B cell (primary cell): Measurements from ENCODE around the gene SLC19A1. TPM values are rescaled to one million over a fixed set of nuclear protein-coding genes. Genes with fewer than 3 reads are reported as not detected.

Experiments
- ATAC-seq: fragments of 200-7000 bp; cut with Tn5 transposase; one replicate; pipeline ENCODE4 v1.10.0; 2021; ENCODE audit warnings: low read depth, mild to moderate bottlenecking, moderate number of reproducible peaks, moderate library complexity
- CTCF ChIA-PET: fragments of 350-600 bp; sonication (Branson Sonifier 250); formaldehyde crosslinking; loops from one replicate; lab custom pipeline; 2021; ENCODE audit warnings: antibody characterized with exemption, inconsistent platforms; lab: Charles Lee
- POLR2A ChIA-PET: fragments of 350-600 bp; sonication (Branson Sonifier 250); formaldehyde crosslinking; loops from one replicate; lab custom pipeline; 2021; ENCODE audit warnings: antibody characterized with exemption; lab: Charles Lee
- DNase-seq: peaks from one replicate; pipeline ENCODE4 v3.0.0; 2013
- H2AFZ ChIP-seq: 2 replicates; pipeline ENCODE4 v1.6.1; 2012; ENCODE audit warnings: mild to moderate bottlenecking, low read depth, low read length; ENCODE audit not compliant: insufficient read depth, poor library complexity, severe bottlenecking
- H3K27ac ChIP-seq, 2 donors: 1 replicate in 1 of 2; 2 replicates in 1 of 2; pipeline ENCODE4 v1.5.1; 2012 to 2013; ENCODE audit warnings: low read length in 2 of 2, mild to moderate bottlenecking in 2 of 2, moderate library complexity in 1 of 2
- H3K27me3 ChIP-seq, 4 experiments: fragments of 200-600 bp in 1 of 4; sonication (generic) in 1 of 4; replicated peaks in 1 of 4; 1 replicate in 2 of 4; 2 replicates in 2 of 4; pipeline versions ENCODE4 v1.6.1 to v1.7.0; 2013 to 2016; ENCODE audit warnings: low read length in 3 of 4, mild to moderate bottlenecking in 2 of 4, mixed read lengths in 1 of 4, moderate library complexity in 1 of 4; ENCODE audit not compliant: insufficient read depth in 4 of 4, control insufficient read depth in 3 of 4; ENCODE audit errors: control extremely low read depth in 1 of 4
- H3K36me3 ChIP-seq, 2 experiments: replicated peaks in 1 of 2; 1 replicate in 1 of 2; 2 replicates in 1 of 2; pipeline versions ENCODE4 v1.6.1 to v1.7.1; 2013; ENCODE audit warnings: low read length in 1 of 2; ENCODE audit not compliant: insufficient read depth in 2 of 2, control insufficient read depth in 1 of 2; ENCODE audit errors: control extremely low read depth in 1 of 2, extremely low read depth in 1 of 2
- H3K4me1 ChIP-seq, 2 donors: fragments of 200-600 bp in 1 of 2; sonication (generic) in 1 of 2; 1 replicate in 1 of 2; 2 replicates in 1 of 2; pipeline versions ENCODE4 v1.5.1 to v1.6.1; 2013 to 2017; ENCODE audit warnings: low read length in 2 of 2; ENCODE audit not compliant: control insufficient read depth in 2 of 2, insufficient read depth in 2 of 2
- H3K4me2 ChIP-seq: replicated peaks from 2 replicates; pipeline ENCODE3; 2012; ENCODE audit warnings: mild to moderate bottlenecking, low read depth, low read length; ENCODE audit not compliant: poor library complexity, severe bottlenecking
- H3K4me3 ChIP-seq, 5 experiments: fragments of 200-600 bp in 1 of 5; sonication (generic) in 1 of 5; 1 replicate in 3 of 5; 2 replicates in 2 of 5; pipeline versions ENCODE4 v1.5.1 to v1.7.0; 2011 to 2016; ENCODE audit warnings: low read length in 4 of 5, mild to moderate bottlenecking in 4 of 5, low read depth in 2 of 5, control low read depth in 1 of 5, moderate library complexity in 1 of 5; ENCODE audit not compliant: insufficient read depth in 1 of 5; ENCODE audit errors: control extremely low read depth in 1 of 5, extremely low read depth in 1 of 5
- H3K79me2 ChIP-seq: fragments of 200-600 bp; sonication (generic); one replicate; pipeline ENCODE4 v1.6.0; 2016; ENCODE audit warnings: low read length; ENCODE audit not compliant: control insufficient read depth, insufficient read depth
- H3K9ac ChIP-seq: fragments of 200-600 bp; sonication (generic); 2 replicates; pipeline ENCODE4 v1.6.1; 2017; ENCODE audit warnings: mild to moderate bottlenecking, low read length, moderate library complexity
- H3K9me3 ChIP-seq, 3 donors: one replicate each; pipeline versions ENCODE4 v1.6.1 to v1.7.1; 2013; ENCODE audit warnings: low read length in 2 of 3; ENCODE audit not compliant: control insufficient read depth in 2 of 3, insufficient read depth in 1 of 3; ENCODE audit errors: control extremely low read depth in 1 of 3
- H4K20me1 ChIP-seq: 2 replicates; pipeline ENCODE4 v1.6.0; 2012; ENCODE audit warnings: mild to moderate bottlenecking, low read length; ENCODE audit not compliant: insufficient read depth, control insufficient read depth, poor library complexity, severe bottlenecking
- H3K27ac Mint-ChIP-seq: one replicate; pipeline ENCODE4 v1.8.0; 2021; ENCODE audit warnings: mixed read lengths
- H3K27me3 Mint-ChIP-seq: one replicate; pipeline ENCODE4 v1.8.0; 2021; ENCODE audit warnings: mixed read lengths
- H3K4me1 Mint-ChIP-seq: one replicate; pipeline ENCODE4 v1.8.0; 2021; ENCODE audit warnings: mixed read lengths
- H3K4me3 Mint-ChIP-seq: one replicate; pipeline ENCODE4 v1.8.0; 2021; ENCODE audit warnings: mixed read lengths
- H3K9me3 Mint-ChIP-seq: one replicate; pipeline ENCODE4 v1.8.0; 2022; ENCODE audit warnings: mixed read lengths; ENCODE audit not compliant: insufficient read depth
- CTCF ChIP-seq: fragments of 200-600 bp; IDR thresholded peaks from one replicate; pipeline ENCODE4 v1.8.0; 2022; ENCODE audit warnings: antibody characterized with exemption, mild to moderate bottlenecking
- EZH2 ChIP-seq: IDR thresholded peaks from 2 replicates; pipeline ENCODE4 v1.6.1; 2012; ENCODE audit warnings: borderline replicate concordance, low read depth, mild to moderate bottlenecking, moderate library complexity, low read length; ENCODE audit not compliant: insufficient read depth, poor library complexity, severe bottlenecking
- WGBS: methylation state at CpG from one replicate; pipeline ENCODE4 v1.1.5; 2013; ENCODE audit warnings: missing lambda C conversion rate; ENCODE audit not compliant: insufficient coverage; 5-methylcytosine and 5-hydroxymethylcytosine counted together
- intact Hi-C: fragments of 100-400 bp; cut with micrococcal nuclease; formaldehyde crosslinking; loops from one replicate; pipeline ENCODE4 v1.10.0; 2022
- polyA plus RNA-seq: library from polyadenylated mRNA; depleted of rRNA; stranded (reverse); fragments of >200 nt; gene quantifications from 2 replicates; pipeline ENCODE4 v1.2.3, GENCODE V29; 2012
- total RNA-seq, 2 donors: library from RNA; stranded (reverse); fragments of 120-200 nt in 1 of 2; gene quantifications; 1 replicate in 1 of 2; 2 replicates in 1 of 2; pipeline versions ENCODE4 v1.2.3 to v1.2.4, GENCODE V29; 2013 to 2022

Gene SLC19A1
- total and polyA plus RNA-seq, 2 donors (not counting 1 experiment from before 2014, with no cell fraction given), result 8.7 to 10.1 TPM

GRCh38 chr21:45458281-45459170 lies 83.7 kb downstream of the SLC19A1 start:
- Histone ChIP-seq H3K79me2 (no peaks in the 10 kb centered on the region), H3K4me1 (no peaks in the 10 kb centered on the region), H3K9ac (no peak overlapping the region), H4K20me1 (no peaks in the 10 kb centered on the region), H2AFZ (no peak overlapping the region), H3K27me3 (peaks cover 0 to 3% (median 1%) of the 10 kb centered on the region in 4 experiments), H3K9me3 (peaks cover 0 to 11% (median 8%) of the 10 kb centered on the region in 3 donors), H3K36me3 (no peaks in the 10 kb centered on the region), H3K27ac (no peak overlapping the region), H3K4me3 (no peak overlapping the region), H3K4me2 (no peak overlapping the region)
- Mint-ChIP-seq H3K4me3 (no peak overlapping the region), H3K27me3 (peaks cover 8% of the 10 kb centered on the region), H3K9me3 (no peaks in the 10 kb centered on the region), H3K4me1 (no peaks in the 10 kb centered on the region), H3K27ac (no peak overlapping the region)
- ChIA-PET POLR2A (no interaction called here), CTCF (no interaction called here)
- ATAC-seq, result no peak
- 88% methylated on average over 30 of the region's 30 CpGs for WGBS
- no peak for DNase-seq
- no peak for TF ChIP-seq EZH2
- no peak for TF ChIP-seq CTCF
- intact Hi-C loops, result no loop called here

- POLR2A ChIA-PET, result no interaction called here
- no peak overlapping the region for H3K9ac ChIP-seq
- WGBS, result 83% methylated on average over 7 of the region's 9 CpGs
- peaks cover 8% of the 10 kb centered on the region for H3K27me3 Mint-ChIP-seq
- H3K4me3 Mint-ChIP-seq, result no peak overlapping the region
- no peaks in the 10 kb centered on the region for H3K4me1 Mint-ChIP-seq
- no peak overlapping the region for H3K27ac Mint-ChIP-seq
- H3K36me3 ChIP-seq, result no peaks in the 10 kb centered on the region
- H4K20me1 ChIP-seq, result no peaks in the 10 kb centered on the region
- no peak overlapping the region for H3K27ac ChIP-seq
- no peak for DNase-seq
- no peak overlapping the region for H2AFZ ChIP-seq
- H3K4me2 ChIP-seq, result no peak overlapping the region
- no peaks in the 10 kb centered on the region for H3K79me2 ChIP-seq
- intact Hi-C loops, result no loop called here
- H3K9me3 Mint-ChIP-seq, result no peaks in the 10 kb centered on the region
- peaks cover 0 to 8% (median 6%) of the 10 kb centered on the region in 3 donors for H3K9me3 ChIP-seq
- H3K4me3 ChIP-seq, result no peak overlapping the region
- no peak for ATAC-seq
- H3K4me1 ChIP-seq, result no peaks in the 10 kb centered on the region
- CTCF ChIA-PET, result no interaction called here
- TF ChIP-seq CTCF, result no peak
- TF ChIP-seq EZH2, result no peak
- peaks cover 0 to 3% (median under 1%) of the 10 kb centered on the region in 4 experiments for H3K27me3 ChIP-seq
Observed at GRCh38 chr21:45457832-45458172, 84.4 kb downstream of the SLC19A1 start.
